M059J (cell line): ENCODE measurements around the gene PRR15L. TPM values are rescaled to one million over a fixed set of nuclear protein-coding genes. Genes with fewer than 3 reads are reported as not detected.

Experiments used
- total RNA-seq: library from RNA; depleted of rRNA; stranded (reverse); fragments of >200 nt; shearing (Covaris generic); gene quantifications from 2 replicates; pipeline ENCODE4 v1.2.3, GENCODE V29; 2014; rRNA removed

PRR15L gene
- total RNA-seq, 1 experiment from 2014 or later = not detected

Other genes with a start within 250 kb of the PRR15L start
- gene TBX21, start 224.6 kb downstream of the PRR15L start, total RNA-seq = not detected in 2 replicates
- gene OSBPL7, start 136.1 kb downstream of the PRR15L start, total RNA-seq = 3.5 and 5.1 TPM in 2 replicates
- gene MRPL10, start 126.3 kb downstream of the PRR15L start, total RNA-seq = 39.9 and 41.5 TPM in 2 replicates
- 0.12 TPM in 1 of 2 replicates, not detected in the other for gene LRRC46, start 126.2 kb downstream of the PRR15L start, total RNA-seq
- gene SCRN2, start 116.6 kb downstream of the PRR15L start, total RNA-seq = 19.3 and 24.0 TPM in 2 replicates
- 0.79 and 1.5 TPM in 2 replicates for gene SP6, start 106.7 kb downstream of the PRR15L start, total RNA-seq
- 1.6 and 3.8 TPM in 2 replicates for gene SP2, start 61.6 kb downstream of the PRR15L start, total RNA-seq
- 40.1 and 54.2 TPM in 2 replicates for gene PNPO, start 16.3 kb downstream of the PRR15L start, total RNA-seq
- gene CDK5RAP3, start 13.2 kb upstream of the PRR15L start, total RNA-seq = 60.4 and 69.5 TPM in 2 replicates
- 27.3 and 40.7 TPM in 2 replicates for gene COPZ2, start 79.9 kb upstream of the PRR15L start, total RNA-seq
- gene NFE2L1, start 90.5 kb upstream of the PRR15L start, total RNA-seq = 44.3 and 68.7 TPM in 2 replicates
- 89.1 and 122 TPM in 2 replicates for gene CBX1, start 143.6 kb upstream of the PRR15L start, total RNA-seq
- gene SNX11, start 149.9 kb upstream of the PRR15L start, total RNA-seq = 18.1 and 22.4 TPM in 2 replicates